ENCODE data around the gene KRT78. TPM values are rescaled to one million over a fixed set of nuclear protein-coding genes. Genes with fewer than 3 reads are reported as not detected.

The KRT78 gene
- total RNA-seq, 1 experiment from 2014 or later = 0.15 TPM

DNA sequence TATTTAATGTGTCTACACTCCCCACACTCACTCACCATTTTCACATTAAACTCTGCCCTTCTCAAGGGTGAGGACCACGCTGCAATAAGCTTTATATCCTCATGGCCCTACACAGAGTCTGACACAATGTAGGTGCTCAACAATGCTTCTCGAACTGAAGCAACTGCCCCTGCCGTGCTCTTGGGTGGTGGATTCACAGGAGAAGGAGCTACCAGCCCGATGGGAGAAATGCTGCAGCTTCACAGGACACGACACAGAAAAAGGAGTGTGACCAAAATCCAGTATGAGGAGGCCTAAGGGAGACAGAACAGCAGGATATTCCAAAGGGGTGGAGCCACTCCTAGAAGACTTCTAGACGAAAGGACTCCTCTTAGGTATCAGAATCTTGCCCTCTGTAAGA lies 46.4 kb downstream of the KRT78 start:
- CTCF ChIA-PET = no interaction called here
- no peak for TF ChIP-seq CTCF (conservative IDR thresholded peaks at IDR 0.05; ENCODE audit: low read depth, low read length)
- TF ChIP-seq EZH2 (IDR thresholded peaks at IDR 0.05; ENCODE audit: low read length, unreplicated experiment) = no peak
- no peak for TF ChIP-seq EZH2phosphoT487 (IDR thresholded peaks at IDR 0.05; ENCODE audit: borderline replicate concordance, low read length)
- Histone ChIP-seq H3K4me2 (ENCODE audit: low read length) (no peak overlapping the region), H3K9ac (ENCODE audit: low read length) (no peak overlapping the region), H3F3A (ENCODE audit: low read length, unreplicated experiment) (no peaks in the 10 kb centered on the region), H3K4me1 (ENCODE audit: insufficient read depth, low read length) (peaks cover 44% of the 10 kb centered on the region), H3K4me3 (ENCODE audit: low read length) (no peak overlapping the region), H3K79me2 (ENCODE audit: low read length) (no peaks in the 10 kb centered on the region), H3K27ac (ENCODE audit: low read length) (no peak overlapping the region), H2AFZ (ENCODE audit: low read length) (no peak overlapping the region), H3K9me3 (ENCODE audit: low read length) (no peaks in the 10 kb centered on the region), H3K9me2 (replicated peaks; ENCODE audit: low read length) (no peaks in the 10 kb centered on the region), H3K27me3 (ENCODE audit: low read length) (no peaks in the 10 kb centered on the region), H4K20me1 (ENCODE audit: low read length) (no peaks in the 10 kb centered on the region), H3K36me3 (ENCODE audit: low read depth, low read length) (no peaks in the 10 kb centered on the region)
- no TSS peak for BruUV-seq (replicated peaks)
- intact Hi-C loops (cut with micrococcal nuclease) = loop anchor here (5.0 kb wide), 1 partner anchor 60 kb away; no protein-coding TSS in a partner anchor
- POLR2A ChIA-PET (ENCODE audit: unreplicated experiment) = no interaction called here
- DNase-seq (no peak), ATAC-seq (no peak)

- POLR2A ChIA-PET (ENCODE audit: unreplicated experiment) = no interaction called here
- H3K79me2 ChIP-seq (ENCODE audit: low read length) = no peaks in the 10 kb centered on the region
- TF ChIP-seq EZH2phosphoT487 (IDR thresholded peaks at IDR 0.05; ENCODE audit: borderline replicate concordance, low read length) (no peak), CTCF (conservative IDR thresholded peaks at IDR 0.05; ENCODE audit: low read depth, low read length) (no peak)
- no peaks in the 10 kb centered on the region for H3K27me3 ChIP-seq (ENCODE audit: low read length)
- H3K4me1 ChIP-seq (ENCODE audit: insufficient read depth, low read length) = peaks cover 51% of the 10 kb centered on the region
- ATAC-seq (no peak), DNase-seq (no peak)
- no peak overlapping the region for H3K9ac ChIP-seq (ENCODE audit: low read length)
- CTCF ChIA-PET = no interaction called here
- H3K4me2 ChIP-seq (ENCODE audit: low read length) = no peak overlapping the region
- intact Hi-C loops (cut with micrococcal nuclease) = loop anchor here (5.0 kb wide), 1 partner anchor 59 kb away; no protein-coding TSS in a partner anchor
- no TSS peak for BruUV-seq (replicated peaks)
- H3K9me2 ChIP-seq (replicated peaks; ENCODE audit: low read length) = no peaks in the 10 kb centered on the region
- H3K36me3 ChIP-seq (ENCODE audit: low read depth, low read length) = no peaks in the 10 kb centered on the region
- no peak overlapping the region for H3K4me3 ChIP-seq (ENCODE audit: low read length)
- no peak overlapping the region for H2AFZ ChIP-seq (ENCODE audit: low read length)
- H3F3A ChIP-seq (ENCODE audit: low read length, unreplicated experiment) = no peaks in the 10 kb centered on the region
- no peaks in the 10 kb centered on the region for H4K20me1 ChIP-seq (ENCODE audit: low read length)
- 0 out of 2 replicates have a peak overlapping the region, but pooled peaks have one; percentile 89 for H3K27ac ChIP-seq (ENCODE audit: low read length)
- H3K9me3 ChIP-seq (ENCODE audit: low read length) = no peaks in the 10 kb centered on the region
Observed at GRCh38 chr12:52801773-52802172, 47.0 kb downstream of the KRT78 start.

- no peaks in the 10 kb centered on the region for H3K36me3 ChIP-seq (ENCODE audit: low read depth, low read length)
- H3K4me2 ChIP-seq (ENCODE audit: low read length) = no peak overlapping the region
- TF ChIP-seq EZH2phosphoT487 (IDR thresholded peaks at IDR 0.05; ENCODE audit: borderline replicate concordance, low read length) = no peak
- TF ChIP-seq EZH2 (IDR thresholded peaks at IDR 0.05; ENCODE audit: low read length, unreplicated experiment) = no peak
- no peak for TF ChIP-seq CTCF (conservative IDR thresholded peaks at IDR 0.05; ENCODE audit: low read depth, low read length)
Observed at GRCh38 chr12:52800259-52800917, 48.4 kb downstream of the KRT78 start.

More at GRCh38 chr12:52800259-52800917, 48.4 kb downstream of the KRT78 start:
- H3K9ac ChIP-seq (ENCODE audit: low read length) = no peak overlapping the region; the same call in 1 of the 2 replicates
- peak overlapping the region; percentile 89 for H3K27ac ChIP-seq (ENCODE audit: low read length)
- DNase-seq (no peak), ATAC-seq (no peak)
- H3K9me2 ChIP-seq (replicated peaks; ENCODE audit: low read length) = no peaks in the 10 kb centered on the region
- H3K79me2 ChIP-seq (ENCODE audit: low read length) = no peaks in the 10 kb centered on the region
- H4K20me1 ChIP-seq (ENCODE audit: low read length) = no peaks in the 10 kb centered on the region
- CTCF ChIA-PET = interaction anchor here (0.7 kb wide), 1 partner anchor 774 kb away, joined by 3 read pairs; no protein-coding TSS in a partner anchor
- POLR2A ChIA-PET (ENCODE audit: unreplicated experiment) = interaction anchor here (0.6 kb wide), 1 partner anchor 41 kb away, joined by 7 read pairs; no protein-coding TSS in a partner anchor
- peaks cover 54% of the 10 kb centered on the region for H3K4me1 ChIP-seq (ENCODE audit: insufficient read depth, low read length)
- H3K27me3 ChIP-seq (ENCODE audit: low read length) = no peaks in the 10 kb centered on the region
- no peaks in the 10 kb centered on the region for H3F3A ChIP-seq (ENCODE audit: low read length, unreplicated experiment)
- intact Hi-C loops (cut with micrococcal nuclease) = loop anchor here (5.0 kb wide), 1 partner anchor 58 kb away; no protein-coding TSS in a partner anchor
- no peak overlapping the region for H2AFZ ChIP-seq (ENCODE audit: low read length)
- no TSS peak for BruUV-seq (replicated peaks)
- no peak overlapping the region for H3K4me3 ChIP-seq (ENCODE audit: low read length)
- no peaks in the 10 kb centered on the region for H3K9me3 ChIP-seq (ENCODE audit: low read length)
